Endothelial cell (in vitro differentiated cells): Measurements from ENCODE around the gene TRMT10C. TPM values are rescaled to one million over a fixed set of nuclear protein-coding genes. Genes with fewer than 3 reads are reported as not detected.

ENCODE experiments used
- DNase-seq: peaks from one replicate; pipeline ENCODE4 v3.0.0; 2021; ENCODE audit warnings: low spot score
- H3K27ac Mint-ChIP-seq: one replicate; pipeline ENCODE4 v1.8.0; 2021; ENCODE audit warnings: mixed read lengths, inconsistent platforms; ENCODE audit not compliant: unreplicated experiment
- H3K27me3 Mint-ChIP-seq: one replicate; pipeline ENCODE4 v1.8.0; 2021; ENCODE audit warnings: mild to moderate bottlenecking, moderate library complexity, mixed read lengths, inconsistent platforms; ENCODE audit not compliant: unreplicated experiment
- H3K36me3 Mint-ChIP-seq: one replicate; pipeline ENCODE4 v1.8.0; 2021; ENCODE audit warnings: mild to moderate bottlenecking, low read depth, mixed read lengths, inconsistent platforms; ENCODE audit not compliant: unreplicated experiment
- H3K4me1 Mint-ChIP-seq: one replicate; pipeline ENCODE4 v1.8.0; 2021; ENCODE audit warnings: mild to moderate bottlenecking, mixed read lengths, inconsistent platforms; ENCODE audit not compliant: unreplicated experiment
- H3K4me3 Mint-ChIP-seq: one replicate; pipeline ENCODE4 v1.8.0; 2021; ENCODE audit warnings: mild to moderate bottlenecking, mixed read lengths, inconsistent platforms; ENCODE audit not compliant: unreplicated experiment
- H3K9me3 Mint-ChIP-seq: one replicate; pipeline ENCODE4 v1.8.0; 2021; ENCODE audit warnings: mixed read lengths, inconsistent platforms; ENCODE audit not compliant: unreplicated experiment
- total RNA-seq: library from RNA; stranded (reverse); fragmentation: NEBNext Ultra II Directional; extraction: Animal tissue kit (Norgen Biotek cat#: 25700); gene quantifications from one replicate; pipeline ENCODE4 v1.2.1, GENCODE V29; 2021; ENCODE audit not compliant: unreplicated experiment
- TF ChIP-seq, protein P1 (sequence below): fragments of 200-600 bp; sonication (generic); IDR thresholded peaks from one replicate; pipeline ENCODE4 v1.5.0; 2021; ENCODE audit warnings: antibody characterized with exemption; ENCODE audit not compliant: unreplicated experiment

TRMT10C gene
- total RNA-seq, 1 donor from 2014 or later = 26.3 TPM

DNA sequence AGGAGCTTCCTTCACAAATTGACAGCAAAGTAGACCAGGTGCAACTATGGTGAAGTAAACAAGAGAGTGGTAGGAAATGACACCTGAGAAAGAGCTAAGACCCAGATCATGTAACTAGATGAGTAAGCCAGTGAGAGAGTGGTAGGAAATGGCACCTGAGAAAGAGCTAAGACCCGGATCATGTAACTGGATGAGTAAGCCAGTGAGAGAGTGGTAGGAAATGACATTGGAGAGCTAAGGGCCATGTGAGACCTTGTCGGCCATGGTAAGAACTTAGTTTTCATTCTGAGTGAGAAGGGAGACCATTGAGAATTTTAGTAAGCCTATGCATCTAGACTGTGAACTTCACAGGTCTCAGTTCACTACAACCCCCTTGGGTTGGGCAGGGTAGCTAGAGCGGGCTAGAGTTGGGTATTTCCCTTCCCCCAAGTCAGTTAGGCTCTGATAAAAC, 43.2 kb upstream of the TRMT10C start:
- Mint-ChIP-seq H3K27ac (peak overlapping the region; percentile 11), H3K4me1 (peaks cover 33% of the 10 kb centered on the region), H3K4me3 (no peak overlapping the region), H3K9me3 (no peaks in the 10 kb centered on the region), H3K36me3 (peaks cover 4% of the 10 kb centered on the region), H3K27me3 (peaks cover 3% of the 10 kb centered on the region)
- TF ChIP-seq, protein P1, sequence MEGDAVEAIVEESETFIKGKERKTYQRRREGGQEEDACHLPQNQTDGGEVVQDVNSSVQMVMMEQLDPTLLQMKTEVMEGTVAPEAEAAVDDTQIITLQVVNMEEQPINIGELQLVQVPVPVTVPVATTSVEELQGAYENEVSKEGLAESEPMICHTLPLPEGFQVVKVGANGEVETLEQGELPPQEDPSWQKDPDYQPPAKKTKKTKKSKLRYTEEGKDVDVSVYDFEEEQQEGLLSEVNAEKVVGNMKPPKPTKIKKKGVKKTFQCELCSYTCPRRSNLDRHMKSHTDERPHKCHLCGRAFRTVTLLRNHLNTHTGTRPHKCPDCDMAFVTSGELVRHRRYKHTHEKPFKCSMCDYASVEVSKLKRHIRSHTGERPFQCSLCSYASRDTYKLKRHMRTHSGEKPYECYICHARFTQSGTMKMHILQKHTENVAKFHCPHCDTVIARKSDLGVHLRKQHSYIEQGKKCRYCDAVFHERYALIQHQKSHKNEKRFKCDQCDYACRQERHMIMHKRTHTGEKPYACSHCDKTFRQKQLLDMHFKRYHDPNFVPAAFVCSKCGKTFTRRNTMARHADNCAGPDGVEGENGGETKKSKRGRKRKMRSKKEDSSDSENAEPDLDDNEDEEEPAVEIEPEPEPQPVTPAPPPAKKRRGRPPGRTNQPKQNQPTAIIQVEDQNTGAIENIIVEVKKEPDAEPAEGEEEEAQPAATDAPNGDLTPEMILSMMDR = no peak
- DNase-seq = no peak

DNA sequence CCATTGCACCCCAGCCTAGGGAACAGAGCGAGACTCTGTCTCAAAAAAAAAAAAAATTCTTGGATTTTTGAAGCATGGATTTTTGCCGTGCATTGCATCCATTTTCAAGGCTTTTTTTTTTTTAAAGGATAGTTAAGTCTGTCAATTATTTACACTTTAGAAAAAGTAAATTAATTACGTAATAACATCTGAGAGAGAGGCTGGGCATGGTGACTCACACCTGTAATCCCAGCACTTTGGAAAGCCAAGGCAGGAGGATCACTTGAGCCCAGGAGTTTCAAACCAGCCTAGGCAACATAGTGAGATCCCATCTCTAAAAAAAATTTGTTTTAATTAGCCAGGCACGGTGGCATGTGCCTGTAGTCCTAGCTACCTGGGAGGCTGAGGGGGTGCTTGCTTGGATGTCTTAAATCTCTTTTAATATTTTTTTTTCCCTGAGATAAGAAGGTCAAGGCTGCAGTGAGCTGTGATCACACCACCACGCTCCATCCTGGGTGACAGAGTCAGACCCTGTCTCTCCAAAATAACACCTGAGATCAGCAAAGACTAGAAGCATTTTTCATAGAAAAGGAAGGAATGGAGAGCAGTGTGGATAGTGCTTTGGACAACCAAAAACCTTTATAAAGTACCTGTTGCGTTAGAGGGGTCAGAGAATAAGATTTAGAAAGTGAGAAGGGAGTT, 41.8 kb upstream of the TRMT10C start:
- H3K4me3 Mint-ChIP-seq = no peak overlapping the region
- H3K36me3 Mint-ChIP-seq = peaks cover 3% of the 10 kb centered on the region
- H3K27ac Mint-ChIP-seq = no peak overlapping the region
- H3K4me1 Mint-ChIP-seq = peaks cover 29% of the 10 kb centered on the region
- no peak for DNase-seq
- TF ChIP-seq, protein P1 = no peak
- H3K27me3 Mint-ChIP-seq = peaks cover under 1% of the 10 kb centered on the region
- no peaks in the 10 kb centered on the region for H3K9me3 Mint-ChIP-seq

DNA sequence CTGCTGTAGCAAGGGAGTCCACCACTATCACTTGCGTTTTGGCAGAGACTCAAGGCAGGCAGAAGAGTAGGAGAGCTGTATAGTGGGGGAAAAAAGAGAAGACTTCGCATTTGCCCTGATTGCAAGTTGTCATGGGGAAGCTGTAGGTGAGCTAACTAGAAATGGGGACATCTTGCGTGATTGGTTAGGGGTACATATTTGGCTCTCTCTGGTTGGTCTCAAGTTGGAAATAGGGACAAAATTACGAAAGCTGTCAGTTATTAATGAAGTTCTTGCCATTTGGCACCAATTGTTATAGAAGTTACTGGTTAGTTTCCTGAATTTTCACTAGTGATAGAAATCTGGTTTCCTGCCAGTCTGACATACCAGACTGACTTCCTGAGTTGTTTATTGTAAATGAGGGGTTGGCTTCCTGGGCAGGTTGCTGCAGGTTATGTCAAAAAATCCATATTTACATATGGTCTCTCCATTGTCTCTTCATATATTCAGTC, 40.4 kb upstream of the TRMT10C start:
- H3K4me1 Mint-ChIP-seq = peaks cover 29% of the 10 kb centered on the region
- TF ChIP-seq, protein P1 = no peak
- no peak for DNase-seq
- H3K36me3 Mint-ChIP-seq = peaks cover 3% of the 10 kb centered on the region
- no peaks in the 10 kb centered on the region for H3K9me3 Mint-ChIP-seq
- peak overlapping the region; percentile 2 for H3K4me3 Mint-ChIP-seq
- H3K27me3 Mint-ChIP-seq = peaks cover 4% of the 10 kb centered on the region
- peak overlapping the region; percentile 97 for H3K27ac Mint-ChIP-seq

DNA sequence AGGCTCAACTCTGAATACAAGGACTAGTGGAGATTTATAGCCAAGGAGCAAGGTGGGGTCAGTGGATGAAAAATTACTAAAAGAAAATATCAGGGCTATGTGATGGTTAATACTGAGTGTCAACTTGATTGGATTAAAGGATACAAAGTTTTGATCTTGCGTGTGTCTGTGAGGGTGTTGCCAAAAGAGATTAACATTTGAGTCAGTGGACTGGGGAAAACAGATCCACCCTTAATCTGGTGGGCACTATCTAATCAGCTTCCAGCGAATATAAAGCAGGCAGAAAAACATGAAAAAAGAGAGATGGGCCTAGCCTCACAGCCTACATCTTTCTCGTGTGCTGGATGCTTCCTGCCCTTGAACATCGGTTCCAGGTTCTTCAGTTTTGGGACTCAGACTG, 34.2 kb upstream of the TRMT10C start:
- Mint-ChIP-seq H3K36me3 (peaks cover 14% of the 10 kb centered on the region), H3K27me3 (peaks cover 9% of the 10 kb centered on the region), H3K4me3 (no peak overlapping the region), H3K27ac (no peak overlapping the region), H3K9me3 (peaks cover 5% of the 10 kb centered on the region), H3K4me1 (peaks cover 15% of the 10 kb centered on the region)
- TF ChIP-seq, protein P1 = no peak
- DNase-seq = no peak

DNA sequence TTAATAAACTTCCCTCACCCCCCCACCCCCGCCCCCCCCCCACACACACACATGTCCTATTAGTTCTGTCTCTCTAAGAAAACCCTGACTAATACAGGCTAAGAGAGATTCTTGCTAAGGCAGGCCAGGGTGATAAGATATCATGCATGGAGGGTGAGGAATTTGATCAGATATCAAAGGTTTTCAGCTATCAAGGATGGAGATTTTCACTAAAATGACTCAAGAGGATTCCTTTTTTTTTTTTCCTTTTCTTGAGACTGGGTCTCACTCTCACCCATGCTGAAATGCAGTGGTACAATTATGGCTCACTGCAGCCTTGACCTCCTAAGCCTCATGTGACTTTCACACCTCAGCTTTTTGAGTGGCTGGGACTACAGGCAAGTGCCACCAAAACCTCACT, 33.8 kb upstream of the TRMT10C start:
- DNase-seq = no peak
- H3K9me3 Mint-ChIP-seq = peaks cover 5% of the 10 kb centered on the region
- TF ChIP-seq, protein P1 = no peak
- peaks cover 14% of the 10 kb centered on the region for H3K36me3 Mint-ChIP-seq
- no peak overlapping the region for H3K4me3 Mint-ChIP-seq
- peaks cover 9% of the 10 kb centered on the region for H3K27me3 Mint-ChIP-seq
- H3K4me1 Mint-ChIP-seq = peaks cover 17% of the 10 kb centered on the region
- no peak overlapping the region for H3K27ac Mint-ChIP-seq
